Activated CD4-positive, alpha-beta T cell treated with anti-CD3 and anti-CD28 coated beads, Interleukin-2, amount 50 U/mL, for 24 hours (primary cell): ENCODE results near the gene RPS14.

Experiments used
- DNase-seq, 2 donors: peaks; one replicate each; pipeline ENCODE4 v3.0.0-alpha.2; 2020; ENCODE audit warnings: low read depth in 1 of 2, low spot score in 1 of 2

RPS14 gene

DNA sequence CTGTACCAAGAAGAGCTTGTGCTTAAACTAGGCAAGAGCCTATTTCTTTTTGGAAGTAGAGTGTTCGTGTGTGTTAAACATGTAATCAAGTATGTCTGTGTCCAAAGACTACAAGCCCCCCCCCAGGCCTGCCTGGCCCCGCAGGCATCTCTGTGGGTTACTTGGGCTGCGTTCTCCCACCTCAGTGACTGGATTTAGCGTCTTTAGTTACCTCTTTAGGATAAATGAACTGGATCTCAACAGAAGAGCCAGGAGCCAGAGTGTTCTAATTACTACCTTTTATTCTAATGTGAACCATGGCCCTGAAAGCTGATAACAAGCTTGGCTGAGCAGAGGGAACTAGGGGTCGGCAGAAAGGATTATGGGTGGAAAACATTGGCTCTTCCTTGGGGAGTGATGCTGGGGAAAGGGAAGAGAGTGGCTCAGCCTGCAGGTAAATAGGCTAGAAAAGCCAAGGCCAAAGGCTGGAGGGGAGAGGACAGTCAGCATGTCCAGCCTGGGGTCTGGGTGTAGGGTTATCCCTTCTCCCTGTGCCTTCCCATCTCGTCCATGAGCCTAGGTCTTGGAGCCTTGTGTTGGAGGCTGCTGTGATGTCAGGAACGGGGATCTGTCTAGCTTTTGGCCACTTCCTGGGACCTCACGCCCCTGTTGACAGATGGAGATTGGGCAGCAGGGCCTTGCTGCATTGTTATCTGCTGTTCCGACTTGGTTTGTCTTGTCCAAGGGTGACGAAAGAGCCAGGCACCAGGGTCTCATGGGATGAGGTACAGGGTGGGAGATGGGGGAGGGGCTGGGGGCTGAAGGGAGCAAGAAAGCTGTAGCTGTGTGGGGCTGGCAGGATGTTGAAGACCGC, 47.9 kb downstream of the RPS14 start:
- no peak for DNase-seq

DNA sequence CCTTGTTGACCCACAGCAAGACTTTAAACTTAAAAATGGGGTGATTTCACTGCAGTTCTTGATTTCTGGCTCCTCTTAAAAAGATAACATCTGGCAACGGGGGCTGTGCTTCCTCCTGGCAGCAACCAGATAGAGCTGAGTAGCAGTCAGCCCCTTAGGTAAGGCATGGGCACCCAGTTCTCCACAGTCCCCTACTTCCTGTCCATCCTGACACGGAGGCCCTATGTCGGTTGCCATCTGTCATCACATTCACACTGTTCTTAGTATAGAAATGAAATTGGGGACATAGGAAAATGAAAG, 48.5 kb downstream of the RPS14 start:
- DNase-seq = no peak

DNA sequence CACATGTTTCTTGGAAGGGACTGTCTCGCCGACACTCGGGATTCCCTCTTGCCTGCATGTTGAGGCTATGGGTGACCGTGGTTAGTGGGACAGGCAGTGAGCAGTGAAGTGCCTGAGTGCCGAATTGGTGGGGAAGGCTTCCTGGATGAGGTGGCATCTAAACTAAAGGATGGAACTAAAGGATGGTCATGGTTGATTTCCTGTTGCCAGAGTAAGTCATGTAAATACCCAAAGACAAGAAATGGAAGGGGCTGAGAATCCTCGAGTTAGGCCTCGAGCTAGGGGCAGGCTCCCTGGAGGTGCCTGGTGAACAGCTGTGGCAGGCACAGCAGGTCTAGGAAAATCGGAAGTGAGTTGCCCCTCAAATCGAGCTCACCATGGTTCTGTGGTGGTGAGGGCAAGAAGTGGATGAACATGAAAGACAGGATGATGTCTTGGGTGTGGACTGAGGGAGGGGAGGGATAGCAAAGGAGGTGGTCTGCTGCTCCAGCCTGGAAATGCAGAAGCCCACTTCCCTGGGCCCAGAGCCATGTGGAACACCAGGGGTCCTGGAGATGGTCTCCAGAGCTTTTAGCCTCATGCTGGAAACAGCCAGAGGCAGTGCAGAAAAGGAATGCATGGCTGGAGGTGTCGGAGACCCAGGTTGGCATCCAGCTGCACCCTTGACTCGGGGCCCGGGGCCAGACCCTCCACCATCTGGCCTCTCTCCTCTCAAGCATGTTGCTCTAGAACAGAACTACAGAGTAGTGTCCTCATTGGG, 49.0 kb downstream of the RPS14 start:
- no peak for DNase-seq

DNA sequence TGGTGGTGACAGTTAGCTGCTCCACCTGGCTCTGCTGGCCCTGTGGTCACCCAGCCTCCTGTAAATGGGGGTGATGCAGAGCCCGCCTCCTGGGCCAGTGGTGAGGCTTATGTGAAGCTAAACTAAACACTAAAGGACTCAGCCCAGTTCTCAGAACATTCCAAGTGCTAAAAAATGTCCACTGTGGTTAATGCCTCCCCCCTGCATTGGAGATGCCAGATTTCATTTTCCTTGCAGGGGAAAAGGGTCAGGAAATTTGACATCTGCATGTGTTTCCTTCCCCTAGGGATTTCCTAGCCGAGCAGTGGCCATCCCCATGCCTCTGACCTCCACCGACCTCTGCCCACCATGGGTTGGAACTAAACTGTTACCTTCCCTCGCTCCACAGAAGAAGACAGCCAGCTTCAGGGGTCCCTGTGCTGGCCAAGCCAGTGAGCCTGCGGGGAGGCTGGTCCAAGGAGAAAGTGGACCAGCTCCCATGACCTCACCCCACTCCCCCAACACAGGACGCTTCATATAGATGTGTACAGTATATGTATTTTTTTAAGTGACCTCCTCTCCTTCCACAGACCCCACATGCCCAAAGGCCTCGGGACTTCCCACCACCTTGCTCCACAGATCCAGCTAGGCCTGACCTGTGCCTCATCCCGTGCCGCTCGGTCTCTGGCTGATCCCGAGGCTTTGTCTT, 49.9 kb downstream of the RPS14 start:
- no peak for DNase-seq

DNA sequence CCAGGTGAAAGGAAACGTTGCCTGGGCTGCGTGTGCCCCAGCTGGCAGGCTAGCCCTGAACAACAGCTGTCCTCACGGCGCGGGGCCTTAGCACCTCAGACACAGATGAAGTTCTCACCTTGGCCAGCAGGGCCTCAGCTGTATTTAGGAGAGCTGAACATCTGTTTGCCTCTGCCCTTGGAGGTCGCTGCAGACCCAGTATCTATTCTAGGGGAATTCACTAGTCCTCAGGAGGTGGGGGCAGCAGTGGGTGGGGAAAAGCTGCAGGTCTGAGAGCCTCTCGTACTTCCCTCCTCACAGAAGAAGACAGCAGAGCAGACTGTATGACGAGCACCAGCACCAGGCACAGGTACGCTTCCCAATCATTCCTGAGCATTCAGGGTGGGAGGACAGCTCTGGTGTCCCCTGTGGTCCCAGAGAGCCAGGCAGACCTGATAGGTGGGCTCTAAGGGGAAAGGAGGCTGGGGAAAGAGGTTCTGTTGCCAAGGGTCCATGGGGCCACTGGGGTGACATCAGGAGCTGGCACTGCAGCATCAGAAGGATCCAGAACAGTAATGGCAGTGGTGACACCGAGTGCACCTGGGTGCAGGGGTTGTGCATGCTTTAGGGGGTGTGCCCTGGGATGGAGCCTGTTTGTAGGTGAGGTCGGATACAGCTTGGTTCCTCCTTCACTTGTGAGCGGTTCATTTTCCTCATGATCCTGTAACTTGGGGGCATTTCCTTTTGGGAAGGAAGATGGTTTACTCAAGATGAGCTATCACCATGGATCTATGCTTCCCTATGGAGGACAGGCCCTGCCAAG, 50.6 kb downstream of the RPS14 start:
- no peak for DNase-seq

DNA sequence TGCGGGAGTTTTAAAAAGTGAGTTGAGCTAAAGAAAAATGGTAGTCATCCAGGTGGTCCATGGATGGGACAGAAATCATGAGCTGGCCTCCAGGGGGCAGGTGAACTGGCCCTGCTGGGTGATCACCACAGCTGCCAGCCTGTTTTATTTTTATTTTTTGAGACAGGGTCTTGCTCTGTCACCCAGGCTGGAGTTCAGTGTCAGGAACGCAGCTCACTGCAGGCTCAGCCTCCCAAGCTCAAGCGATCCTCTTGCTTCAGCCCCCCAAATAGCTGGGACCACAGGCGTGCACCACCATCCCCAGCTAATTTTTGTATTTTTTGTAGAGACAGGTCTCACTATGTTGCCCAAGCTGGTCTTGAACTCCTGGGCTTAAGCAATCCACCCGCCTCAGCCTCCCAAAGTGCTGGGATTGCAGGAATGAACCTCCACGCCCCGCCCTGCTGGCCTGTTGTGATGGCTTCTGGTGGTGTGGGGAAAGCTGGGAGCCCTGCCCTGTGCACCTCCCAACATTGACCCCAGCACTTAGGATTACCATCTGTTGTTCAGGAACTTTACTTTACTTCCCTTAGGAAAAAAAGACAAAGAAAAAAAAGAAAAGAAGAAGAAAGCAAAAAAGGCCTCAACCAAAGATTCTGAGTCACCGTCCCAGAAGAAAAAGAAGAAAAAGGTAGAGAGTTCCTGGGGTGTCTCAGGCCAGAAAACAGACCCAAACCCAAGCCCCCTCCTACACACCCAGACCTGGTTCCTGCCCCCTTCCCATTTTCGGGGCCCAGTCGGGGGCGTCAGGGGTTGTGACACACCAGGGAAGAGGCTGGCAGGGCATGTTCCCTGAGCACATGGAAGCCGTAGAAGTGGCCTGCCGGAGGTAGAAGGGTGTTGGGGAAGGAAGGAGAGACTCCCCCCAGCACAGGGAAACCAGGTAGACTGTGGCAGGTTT, 51.5 kb downstream of the RPS14 start:
- DNase-seq = no peak

DNA sequence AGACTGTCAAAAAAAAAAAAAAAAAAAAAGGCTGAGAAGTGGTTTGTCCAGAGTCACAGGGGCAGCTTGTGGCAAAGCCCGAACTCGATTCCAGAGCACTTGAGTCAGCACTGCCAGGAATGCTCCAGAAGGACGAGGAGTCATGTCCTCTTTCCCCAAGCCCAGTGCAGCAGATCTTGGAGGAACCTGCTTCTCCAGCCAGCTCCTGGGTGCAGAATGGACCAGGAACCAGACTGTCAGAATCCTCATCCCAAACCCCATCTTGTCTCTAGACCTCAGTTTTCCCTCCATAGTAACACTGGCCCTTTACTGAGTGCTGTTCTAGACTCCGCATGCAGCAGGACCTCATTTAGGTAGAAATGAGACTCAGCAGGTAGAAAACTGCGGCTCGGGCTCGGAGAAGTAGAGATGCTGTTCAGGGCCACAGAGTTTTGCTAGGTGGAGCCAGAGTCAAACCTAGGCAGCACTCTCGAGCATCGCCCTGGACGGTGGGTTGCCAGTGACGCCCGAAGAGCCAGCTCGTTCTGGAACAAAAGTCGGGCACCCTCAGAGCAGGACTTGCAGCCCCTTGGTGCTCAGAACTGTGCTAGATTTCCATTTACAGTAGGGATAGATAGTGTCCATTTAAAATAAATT, 52.3 kb downstream of the RPS14 start:
- no peak for DNase-seq

DNA sequence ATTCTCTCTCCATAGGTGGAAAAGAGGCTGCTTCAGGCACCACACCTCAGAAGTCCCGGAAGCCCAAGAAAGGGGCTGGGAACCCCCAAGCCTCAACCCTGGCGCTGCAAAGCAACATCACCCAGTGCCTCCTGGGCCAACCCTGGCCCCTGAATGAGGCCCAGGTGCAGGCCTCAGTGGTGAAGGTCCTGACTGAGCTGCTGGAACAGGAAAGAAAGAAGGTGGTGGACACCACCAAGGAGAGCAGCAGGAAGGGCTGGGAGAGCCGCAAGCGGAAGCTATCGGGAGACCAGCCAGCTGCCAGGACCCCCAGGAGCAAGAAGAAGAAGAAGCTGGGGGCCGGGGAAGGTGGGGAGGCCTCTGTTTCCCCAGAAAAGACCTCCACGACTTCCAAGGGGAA, 53.3 kb downstream of the RPS14 start:
- DNase-seq = no peak

DNA sequence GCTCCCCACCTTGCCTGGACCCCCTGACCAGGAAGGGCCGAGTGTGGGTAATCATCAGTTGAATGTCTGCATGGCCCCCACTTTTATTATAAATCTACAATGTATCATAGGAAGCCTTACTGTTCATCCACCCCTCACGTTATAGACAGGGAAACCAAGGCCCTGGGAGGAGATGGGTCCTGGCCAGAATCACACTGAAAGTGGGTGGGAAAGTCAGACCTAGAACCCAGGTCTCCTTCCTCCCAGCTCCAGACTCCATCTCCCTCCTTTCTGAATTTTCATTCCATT, 53.9 kb downstream of the RPS14 start:
- DNase-seq = no peak

DNA sequence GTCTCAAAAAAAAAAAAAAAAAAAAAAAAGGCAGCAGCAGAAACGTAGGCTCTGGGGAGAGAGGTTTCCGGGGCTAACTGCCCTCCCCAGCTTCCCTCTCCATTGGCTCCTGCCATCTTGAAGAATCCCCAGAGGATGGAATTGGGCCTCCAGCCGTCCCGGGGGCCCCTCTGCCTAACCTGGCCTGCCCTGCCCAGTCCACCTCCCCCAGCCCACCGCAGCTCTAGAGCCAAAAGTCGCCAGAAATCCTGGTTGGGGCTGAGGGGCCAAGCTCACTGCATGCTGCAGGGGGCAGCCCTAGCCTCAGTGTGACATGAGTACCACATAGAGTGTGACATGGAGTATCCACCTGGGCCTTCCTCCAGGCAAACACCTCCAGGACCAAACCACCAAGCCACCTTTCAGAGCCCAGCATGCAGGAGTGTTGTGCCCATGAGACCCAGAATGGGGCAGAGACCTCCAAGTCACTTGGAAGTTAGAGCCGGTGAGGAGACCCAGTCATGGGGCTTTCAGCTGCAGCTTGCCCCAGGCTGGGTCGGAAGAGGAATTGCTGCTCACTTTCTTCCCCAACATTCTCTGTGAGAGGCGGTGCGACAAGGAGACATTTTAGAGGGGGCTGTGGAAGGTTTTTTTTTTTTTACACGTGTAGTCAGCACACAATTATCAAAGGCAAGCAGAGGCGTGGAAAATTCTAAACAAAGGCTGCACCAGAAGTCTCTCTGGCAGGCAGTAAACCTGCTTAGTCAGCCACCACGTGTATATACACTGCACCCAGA, 54.4 kb downstream of the RPS14 start:
- DNase-seq = no peak

DNA sequence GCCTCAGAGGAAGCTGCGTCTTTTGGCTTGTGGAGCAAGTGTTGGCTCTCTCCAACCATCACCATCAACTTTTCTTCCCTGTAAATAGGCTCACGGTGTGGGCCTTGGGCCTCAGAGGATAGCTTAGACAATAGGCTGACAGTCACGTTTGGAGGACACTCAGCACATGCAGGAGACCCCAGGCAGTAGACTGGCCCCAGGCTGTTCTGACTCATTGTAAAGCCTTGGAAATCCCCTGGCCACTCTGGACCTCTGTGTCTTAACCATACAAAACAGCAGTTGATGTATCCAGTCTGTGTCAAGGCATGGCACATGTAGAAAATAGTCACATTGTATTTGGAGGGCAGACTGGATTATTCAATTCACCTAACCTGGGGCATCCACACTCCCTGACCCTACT, 55.4 kb downstream of the RPS14 start:
- DNase-seq = no peak

DNA sequence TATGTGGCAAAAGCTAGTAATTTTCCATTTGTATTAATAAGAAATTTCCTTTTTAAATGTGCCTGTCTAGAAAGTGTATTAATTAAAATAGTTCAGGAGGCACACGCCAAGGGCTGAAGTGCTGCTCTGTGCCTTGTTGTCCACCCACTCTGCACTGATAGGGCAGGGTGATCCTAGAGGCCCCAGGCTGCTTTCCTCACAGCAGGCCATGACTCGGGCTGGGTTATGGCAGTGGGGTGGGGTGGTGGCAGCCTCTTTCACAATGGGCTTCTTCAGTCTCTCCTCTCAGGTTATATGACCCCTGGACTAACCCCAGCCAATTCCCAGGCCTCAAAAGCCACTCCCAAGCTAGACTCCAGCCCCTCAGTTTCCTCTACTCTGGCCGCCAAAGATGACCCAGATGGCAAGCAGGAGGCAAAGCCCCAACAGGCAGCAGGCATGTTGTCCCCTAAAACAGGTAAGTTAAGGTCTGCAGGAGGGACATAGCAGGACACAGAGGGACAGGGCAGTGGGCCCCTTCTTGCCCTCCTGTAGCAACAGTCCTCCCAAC, 56.4 kb downstream of the RPS14 start:
- no peak for DNase-seq

DNA sequence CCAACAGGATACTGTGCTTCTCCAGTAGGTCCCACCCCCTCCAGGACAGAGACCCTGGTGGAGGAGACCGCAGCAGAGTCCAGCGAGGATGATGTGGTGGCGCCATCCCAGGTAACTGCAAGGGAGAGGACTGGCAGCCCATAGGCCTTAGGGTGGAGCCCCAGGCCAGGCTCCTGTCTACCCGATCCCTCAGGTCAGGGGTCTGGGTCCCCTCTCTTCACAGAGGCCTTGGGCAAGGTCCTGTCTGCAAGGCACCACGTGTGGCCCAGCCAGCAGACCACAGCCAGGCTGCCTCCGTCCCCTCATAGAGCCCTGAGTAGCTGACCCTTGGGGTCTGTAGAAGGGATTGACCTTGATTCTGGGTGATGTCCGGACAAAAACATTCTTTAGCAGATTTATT, 56.9 kb downstream of the RPS14 start:
- no peak for DNase-seq
